ENCODE measurements around the gene MRFAP1L1.

DNA sequence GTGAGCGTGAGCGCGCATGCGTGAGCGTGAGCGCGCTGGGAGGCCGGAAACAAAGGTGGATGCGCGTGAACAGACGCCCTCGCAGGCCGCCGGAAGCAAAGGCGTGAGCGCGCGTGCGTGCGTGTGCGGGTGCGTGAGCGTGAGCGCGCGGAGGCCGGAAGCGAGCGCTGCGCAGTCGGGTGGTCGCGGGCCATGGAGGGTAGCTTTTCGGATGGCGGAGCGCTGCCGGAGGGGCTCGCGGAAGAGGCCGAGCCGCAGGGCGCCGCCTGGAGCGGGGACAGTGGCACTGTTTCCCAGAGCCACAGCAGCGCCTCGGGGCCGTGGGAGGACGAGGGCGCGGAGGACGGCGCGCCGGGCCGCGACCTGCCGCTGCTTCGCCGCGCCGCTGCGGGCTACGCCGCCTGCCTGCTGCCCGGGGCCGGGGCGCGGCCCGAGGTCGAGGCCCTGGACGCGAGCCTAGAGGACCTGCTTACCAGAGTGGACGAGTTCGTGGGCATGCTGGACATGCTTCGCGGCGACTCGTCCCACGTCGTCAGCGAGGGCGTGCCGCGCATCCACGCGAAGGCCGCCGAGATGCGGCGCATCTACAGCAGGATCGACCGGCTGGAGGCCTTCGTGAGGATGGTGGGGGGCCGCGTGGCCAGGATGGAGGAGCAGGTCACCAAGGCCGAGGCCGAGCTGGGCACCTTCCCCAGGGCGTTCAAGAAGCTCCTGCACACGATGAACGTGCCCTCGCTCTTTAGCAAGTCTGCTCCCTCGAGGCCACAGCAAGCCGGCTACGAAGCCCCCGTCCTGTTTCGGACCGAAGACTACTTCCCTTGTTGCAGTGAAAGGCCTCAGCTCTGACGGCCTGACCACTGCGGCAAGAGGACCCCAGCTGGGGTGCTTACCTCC, 6.6 kb upstream of the MRFAP1L1 start, which contains the start of gene BLOC1S4:
- TF ChIP-seq POLR2A (IDR thresholded peaks at IDR 0.05; ENCODE audit: low read depth, low read length) (peak; percentile 85), POLR2AphosphoS5 (IDR thresholded peaks at IDR 0.05; ENCODE audit: low read depth, low read length) (peak; percentile 85)
